Measurements from ENCODE around the gene DRAM2. TPM values are rescaled to one million over a fixed set of nuclear protein-coding genes. Genes with fewer than 3 reads are reported as not detected.
"Not testable (repeated sequence)": the region's sequence is repeated elsewhere in the genome, so short reads cannot be mapped to it uniquely, and the experiment has no call there.

The DRAM2 gene
- total RNA-seq, 1 donor from 2014 or later, result 29.8 TPM

GRCh38 chr1:111104981-111105380 is 34.9 kb downstream of the DRAM2 start:
- TF ChIP-seq CTCF (IDR thresholded peaks at IDR 0.05; ENCODE audit: unreplicated experiment), result no peak
- Mint-ChIP-seq H3K27me3 (ENCODE audit: low read depth) (no peaks in the 10 kb centered on the region), H3K4me3 (no peak overlapping the region), H3K4me1 (no peaks in the 10 kb centered on the region), H3K27ac (no peak overlapping the region), H3K36me3 (peaks cover 6% of the 10 kb centered on the region), H3K9me3 (peaks cover 77% of the 10 kb centered on the region)
- DNase-seq (ENCODE audit: low spot score in 2 of 2, unreplicated experiment in 2 of 2), result no peak

- H3K27me3 Mint-ChIP-seq (ENCODE audit: low read depth), result no peaks in the 10 kb centered on the region
- TF ChIP-seq CTCF (IDR thresholded peaks at IDR 0.05; ENCODE audit: unreplicated experiment), result no peak
- H3K9me3 Mint-ChIP-seq, result peaks cover 90% of the 10 kb centered on the region
- no peak for DNase-seq (ENCODE audit: low spot score in 2 of 2, unreplicated experiment in 2 of 2)
- no peak overlapping the region for H3K4me3 Mint-ChIP-seq
- H3K4me1 Mint-ChIP-seq, result no peaks in the 10 kb centered on the region
- H3K36me3 Mint-ChIP-seq, result peaks cover 4% of the 10 kb centered on the region
- H3K27ac Mint-ChIP-seq, result no peak overlapping the region
Observed at GRCh38 chr1:111101854-111102642, 37.8 kb downstream of the DRAM2 start.

GRCh38 chr1:111099289-111099688 is 40.6 kb downstream of the DRAM2 start:
- TF ChIP-seq CTCF (IDR thresholded peaks at IDR 0.05; ENCODE audit: unreplicated experiment), result no peak
- H3K9me3 Mint-ChIP-seq, result peaks cover 80% of the 10 kb centered on the region
- no peak for DNase-seq (ENCODE audit: low spot score in 2 of 2, unreplicated experiment in 2 of 2)
- H3K4me1 Mint-ChIP-seq, result no peaks in the 10 kb centered on the region
- H3K27me3 Mint-ChIP-seq (ENCODE audit: low read depth), result no peaks in the 10 kb centered on the region
- peaks cover 6% of the 10 kb centered on the region for H3K36me3 Mint-ChIP-seq
- no peak overlapping the region for H3K27ac Mint-ChIP-seq
- H3K4me3 Mint-ChIP-seq, result no peak overlapping the region

DNA sequence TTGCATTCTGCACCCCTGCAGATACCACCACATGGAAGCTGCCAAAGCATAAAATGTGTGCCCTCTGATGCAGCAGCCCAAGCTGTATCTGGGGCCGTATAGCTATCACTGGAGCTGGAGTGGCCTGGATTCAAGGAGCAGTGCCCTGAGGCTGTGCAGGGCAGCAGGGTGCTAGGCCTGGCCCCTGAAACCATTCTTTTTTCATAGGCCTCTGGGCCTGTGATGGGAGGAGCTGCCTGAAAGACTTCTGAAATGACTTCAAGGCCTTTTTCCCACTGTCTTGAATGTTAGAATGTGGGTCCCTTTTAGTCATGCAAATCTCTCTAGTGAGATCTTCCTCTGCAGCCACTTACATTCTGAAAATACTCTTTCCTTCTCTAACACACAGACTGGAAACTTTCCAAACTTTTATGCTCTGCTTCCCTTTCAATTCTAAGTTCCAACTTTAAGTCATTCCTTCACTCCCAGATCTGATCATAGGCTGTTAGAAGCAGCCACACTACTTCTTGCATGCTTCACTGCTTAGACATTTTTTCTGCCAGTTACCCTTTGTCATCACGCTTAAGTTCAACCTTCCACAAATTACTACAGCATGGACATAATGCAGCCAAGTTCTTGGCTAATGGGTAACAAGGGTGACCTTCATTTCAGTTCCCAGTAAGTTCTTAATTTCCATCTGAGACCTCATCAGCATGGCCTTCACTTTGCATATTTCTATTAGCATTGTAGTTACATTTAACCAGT is 42.4 kb downstream of the DRAM2 start:
- Mint-ChIP-seq H3K27ac (no peak overlapping the region), H3K4me3 (no peak overlapping the region), H3K36me3 (peaks cover 5% of the 10 kb centered on the region), H3K27me3 (ENCODE audit: low read depth) (no peaks in the 10 kb centered on the region), H3K4me1 (no peaks in the 10 kb centered on the region), H3K9me3 (peaks cover 81% of the 10 kb centered on the region)
- no peak for DNase-seq (ENCODE audit: low spot score in 2 of 2, unreplicated experiment in 2 of 2)
- no peak for TF ChIP-seq CTCF (IDR thresholded peaks at IDR 0.05; ENCODE audit: unreplicated experiment)

GRCh38 chr1:111095421-111095820 is 44.5 kb downstream of the DRAM2 start:
- DNase-seq (ENCODE audit: low spot score in 2 of 2, unreplicated experiment in 2 of 2); H3K36me3 Mint-ChIP-seq; H3K27me3 Mint-ChIP-seq (ENCODE audit: low read depth); H3K27ac Mint-ChIP-seq; H3K4me1 Mint-ChIP-seq; H3K4me3 Mint-ChIP-seq: not testable (repeated sequence)
- H3K9me3 Mint-ChIP-seq, result peaks cover 74% of the 10 kb centered on the region

- TF ChIP-seq CTCF (IDR thresholded peaks at IDR 0.05; ENCODE audit: unreplicated experiment), result no peak
- Mint-ChIP-seq H3K27me3 (ENCODE audit: low read depth) (no peaks in the 10 kb centered on the region), H3K27ac (no peak overlapping the region), H3K4me3 (no peak overlapping the region), H3K9me3 (peaks cover 72% of the 10 kb centered on the region), H3K36me3 (no peaks in the 10 kb centered on the region), H3K4me1 (no peaks in the 10 kb centered on the region)
- DNase-seq (ENCODE audit: low spot score in 2 of 2, unreplicated experiment in 2 of 2), result no peak
Observed at GRCh38 chr1:111089638-111090037, 50.3 kb downstream of the DRAM2 start.
